WI38 (cell line): ENCODE data around the gene ANTKMT.
A peak's percentile ranks its signal among the peaks of the same experiment; 100 is the strongest.

Source experiments
- H3K4me3 ChIP-seq: 2 replicates; pipeline ENCODE4 v1.5.1; 2011; ENCODE audit warnings: low read depth, mild to moderate bottlenecking, control low read depth, low read length
- TF ChIP-seq, protein P1 (sequence below): IDR thresholded peaks from 2 replicates; pipeline ENCODE4 v1.5.1; 2012; ENCODE audit warnings: low read depth, mild to moderate bottlenecking, control low read depth, low read length

Gene ANTKMT

DNA sequence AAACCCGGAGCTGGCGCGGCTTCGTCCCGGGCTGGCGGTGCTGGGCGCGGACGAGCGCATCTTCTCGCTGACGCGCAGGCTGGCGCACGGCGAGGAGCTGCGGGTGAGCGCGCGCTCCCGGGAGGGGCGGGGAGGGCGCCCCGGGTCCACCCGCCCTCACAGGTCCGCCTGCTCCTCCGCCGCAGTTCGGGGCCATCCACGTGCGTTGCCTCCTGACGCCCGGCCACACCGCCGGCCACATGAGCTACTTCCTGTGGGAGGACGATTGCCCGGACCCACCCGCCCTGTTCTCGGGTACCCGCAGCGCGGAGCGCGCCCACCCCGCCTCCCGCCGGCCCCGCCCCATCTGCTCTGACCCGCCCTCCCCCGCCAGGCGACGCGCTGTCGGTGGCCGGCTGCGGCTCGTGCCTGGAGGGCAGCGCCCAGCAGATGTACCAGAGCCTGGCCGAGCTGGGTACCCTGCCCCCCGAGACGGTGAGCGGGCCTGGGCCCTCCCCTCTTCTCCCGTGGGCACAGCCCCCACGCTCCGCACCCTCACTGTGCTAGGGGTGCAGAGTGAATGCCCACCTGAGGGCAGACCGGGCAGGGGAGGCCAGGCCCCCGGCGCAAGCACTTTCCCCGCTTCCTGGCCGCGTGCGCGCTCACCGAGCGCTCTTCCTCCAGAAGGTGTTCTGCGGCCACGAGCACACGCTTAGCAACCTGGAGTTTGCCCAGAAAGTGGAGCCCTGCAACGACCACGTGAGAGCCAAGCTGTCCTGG, 7.4 kb downstream of the ANTKMT start:
- TF ChIP-seq, protein P1, sequence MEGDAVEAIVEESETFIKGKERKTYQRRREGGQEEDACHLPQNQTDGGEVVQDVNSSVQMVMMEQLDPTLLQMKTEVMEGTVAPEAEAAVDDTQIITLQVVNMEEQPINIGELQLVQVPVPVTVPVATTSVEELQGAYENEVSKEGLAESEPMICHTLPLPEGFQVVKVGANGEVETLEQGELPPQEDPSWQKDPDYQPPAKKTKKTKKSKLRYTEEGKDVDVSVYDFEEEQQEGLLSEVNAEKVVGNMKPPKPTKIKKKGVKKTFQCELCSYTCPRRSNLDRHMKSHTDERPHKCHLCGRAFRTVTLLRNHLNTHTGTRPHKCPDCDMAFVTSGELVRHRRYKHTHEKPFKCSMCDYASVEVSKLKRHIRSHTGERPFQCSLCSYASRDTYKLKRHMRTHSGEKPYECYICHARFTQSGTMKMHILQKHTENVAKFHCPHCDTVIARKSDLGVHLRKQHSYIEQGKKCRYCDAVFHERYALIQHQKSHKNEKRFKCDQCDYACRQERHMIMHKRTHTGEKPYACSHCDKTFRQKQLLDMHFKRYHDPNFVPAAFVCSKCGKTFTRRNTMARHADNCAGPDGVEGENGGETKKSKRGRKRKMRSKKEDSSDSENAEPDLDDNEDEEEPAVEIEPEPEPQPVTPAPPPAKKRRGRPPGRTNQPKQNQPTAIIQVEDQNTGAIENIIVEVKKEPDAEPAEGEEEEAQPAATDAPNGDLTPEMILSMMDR = no peak

DNA sequence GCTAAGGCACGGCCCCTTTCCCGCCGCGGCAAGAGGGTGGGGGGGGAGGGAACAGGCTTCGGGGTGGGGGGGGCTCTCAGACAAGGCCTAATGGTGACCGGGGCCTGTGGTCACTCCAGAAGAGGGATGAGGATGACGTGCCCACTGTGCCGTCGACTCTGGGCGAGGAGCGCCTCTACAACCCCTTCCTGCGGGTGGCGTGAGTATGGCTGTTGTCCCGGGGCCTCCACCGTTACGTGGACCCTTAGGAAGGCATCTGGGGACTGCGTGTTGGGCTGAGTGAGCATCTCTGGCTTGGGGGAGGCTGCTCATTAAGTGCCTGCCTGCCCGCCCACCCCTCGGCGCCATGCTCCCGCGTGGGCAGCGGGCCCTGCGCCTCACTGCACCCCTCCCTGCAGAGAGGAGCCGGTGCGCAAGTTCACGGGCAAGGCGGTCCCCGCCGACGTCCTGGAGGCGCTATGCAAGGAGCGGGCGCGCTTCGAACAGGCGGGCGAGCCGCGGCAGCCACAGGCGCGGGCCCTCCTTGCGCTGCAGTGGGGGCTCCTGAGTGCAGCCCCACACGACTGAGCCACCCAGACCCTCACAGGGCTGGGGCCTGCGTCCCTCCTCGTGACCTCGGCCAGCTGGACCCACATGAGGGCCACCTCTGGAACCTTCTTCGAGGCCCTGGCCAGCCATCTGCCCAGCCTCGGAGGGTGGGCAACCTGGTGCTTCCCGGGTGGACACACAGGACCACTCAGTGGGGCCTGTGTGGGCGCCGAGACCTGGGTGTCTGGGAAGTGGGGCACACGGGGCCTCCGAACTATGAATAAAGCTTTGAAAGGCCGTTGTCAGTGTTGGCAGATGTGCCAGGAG, 8.2 kb downstream of the ANTKMT start:
- H3K4me3 ChIP-seq = no peak overlapping the region; the same call in 1 of the 2 replicates
- TF ChIP-seq, protein P1 = no peak

More for the DNA sequence above, 7.4 kb downstream of the ANTKMT start:
- H3K4me3 ChIP-seq = peak overlapping the region; percentile 67

DNA sequence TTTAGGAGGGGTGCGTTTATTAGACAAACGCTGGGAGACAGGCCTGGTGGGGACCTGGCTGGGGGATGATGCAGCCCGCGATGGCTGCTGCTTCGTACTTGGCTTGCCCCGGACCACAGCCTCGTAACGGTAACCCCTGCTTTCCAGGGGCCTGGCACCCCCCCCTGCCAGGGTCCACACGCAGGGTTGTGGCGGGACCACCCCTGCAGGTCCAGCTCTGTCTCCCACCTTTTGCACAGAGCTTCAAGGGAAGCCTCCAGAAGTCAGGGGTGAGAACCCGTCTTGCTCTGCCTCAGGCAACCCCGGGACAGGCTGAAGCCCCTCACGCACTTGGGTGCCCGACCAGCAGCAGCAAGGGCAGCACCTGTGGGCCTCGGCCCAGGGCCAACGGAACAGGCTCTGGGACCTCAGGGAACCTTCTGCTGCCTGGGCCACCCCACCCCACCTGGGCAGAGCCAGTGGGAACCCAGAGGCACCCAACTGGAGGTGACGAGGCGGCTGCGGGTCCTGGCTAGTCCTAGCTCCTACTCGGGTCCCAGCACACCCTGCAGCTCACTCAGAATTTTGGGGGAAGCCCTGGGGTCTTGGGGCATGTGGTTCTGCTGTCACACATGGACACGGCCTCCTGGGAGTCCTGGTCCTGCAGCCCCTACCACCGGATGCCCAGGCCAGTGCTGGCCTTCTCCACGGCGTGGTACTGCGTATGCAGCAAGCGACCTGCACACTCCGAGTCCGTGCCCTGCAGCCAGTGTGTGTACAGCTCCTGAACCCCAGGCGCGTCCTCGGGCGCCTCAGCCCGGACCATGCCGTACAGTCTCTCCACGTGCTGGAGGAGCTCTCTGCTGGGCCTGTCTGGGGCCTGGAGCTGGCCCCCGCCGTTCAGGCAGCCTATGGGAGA, 9.1 kb downstream of the ANTKMT start:
- TF ChIP-seq, protein P1 = no peak

DNA sequence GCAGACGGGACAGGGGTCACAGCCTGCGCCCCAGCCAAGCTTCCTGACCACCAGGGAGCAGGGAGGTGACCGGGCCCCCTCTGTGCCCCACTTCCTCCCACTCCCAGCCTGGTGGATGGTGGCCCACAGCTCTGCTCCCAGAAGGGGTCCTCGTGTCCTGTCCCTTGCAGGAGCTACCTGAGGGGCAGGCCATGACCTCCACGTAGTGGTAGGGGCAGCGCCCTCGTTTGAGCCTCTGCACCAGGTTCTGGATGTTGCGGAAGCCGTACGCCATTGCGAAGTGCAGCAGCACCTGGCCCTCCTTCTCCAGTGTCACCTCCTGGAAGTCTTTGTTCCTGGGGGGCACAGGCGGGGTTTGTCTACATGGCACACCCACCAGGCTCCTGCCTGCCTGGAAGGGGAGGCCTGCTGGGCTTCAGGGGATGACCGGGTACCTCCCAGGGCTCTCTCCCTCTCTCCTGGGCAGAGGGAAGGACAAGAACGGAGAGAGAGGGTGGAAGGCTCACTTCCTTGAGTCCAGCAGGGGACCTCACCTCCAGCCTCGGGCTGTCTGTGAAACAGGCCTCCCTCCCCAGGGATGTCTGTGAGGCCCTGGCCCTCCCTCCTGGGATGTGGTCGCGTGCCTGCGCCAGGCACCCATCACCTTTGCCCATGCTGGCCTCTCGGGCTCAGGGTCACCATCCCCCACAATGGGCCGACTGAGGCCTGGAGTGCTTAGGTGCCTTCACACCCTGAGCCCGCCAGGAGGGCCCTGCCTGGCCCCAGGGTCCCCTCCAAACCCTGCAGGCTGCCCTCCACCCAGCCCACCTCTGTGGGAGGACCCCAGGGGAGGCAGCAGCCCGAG, 9.9 kb downstream of the ANTKMT start:
- no peak overlapping the region for H3K4me3 ChIP-seq
- TF ChIP-seq, protein P1 = no peak

More for the DNA sequence above, 9.1 kb downstream of the ANTKMT start:
- no peak overlapping the region for H3K4me3 ChIP-seq

DNA sequence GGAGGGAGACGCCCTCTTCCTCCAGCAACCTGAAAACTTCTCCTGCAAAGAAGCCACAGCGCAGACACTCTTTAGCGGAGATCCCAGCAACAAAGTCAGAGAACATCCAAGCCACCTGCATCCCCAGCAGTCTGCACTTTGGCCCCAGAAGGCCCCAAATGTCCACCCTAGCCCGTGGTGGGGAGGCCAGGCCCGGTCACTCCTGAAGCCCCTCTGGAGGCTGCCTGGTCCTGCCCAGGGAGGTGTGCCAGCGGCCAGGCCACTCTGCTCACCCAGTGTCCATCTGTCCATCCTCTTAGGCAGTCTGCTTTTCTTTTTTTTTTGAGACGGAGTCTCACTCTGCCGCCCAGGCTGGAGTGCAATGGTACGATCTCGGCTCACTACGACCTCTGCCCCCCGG, 11.4 kb downstream of the ANTKMT start:
- no peak overlapping the region for H3K4me3 ChIP-seq
- TF ChIP-seq, protein P1 = no peak

DNA sequence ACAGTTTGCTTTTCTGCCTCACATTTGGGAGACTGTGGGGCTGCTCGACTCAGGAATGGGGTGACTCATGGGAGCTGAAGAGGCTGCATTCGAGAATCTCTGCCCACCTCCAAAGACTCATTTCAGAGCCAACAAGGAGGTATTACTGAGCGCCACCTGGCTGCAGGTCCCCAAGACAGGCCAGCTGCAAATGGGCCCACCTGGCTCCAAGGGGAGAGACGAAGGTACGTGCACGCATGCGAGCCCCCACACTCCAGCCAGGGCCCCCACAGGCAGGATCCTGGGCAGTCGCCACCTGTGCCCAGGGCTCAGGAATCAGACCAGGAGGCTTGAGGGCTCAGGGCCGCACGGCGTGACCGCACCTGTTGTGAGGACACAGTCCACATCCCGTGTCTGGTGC, 12.0 kb downstream of the ANTKMT start:
- TF ChIP-seq, protein P1 = no peak
- no peak overlapping the region for H3K4me3 ChIP-seq
